HS-27A (cell line): ENCODE data around the gene HMCN2.
"Not testable (repeated sequence)": the region's sequence is repeated elsewhere in the genome, so short reads cannot be mapped to it uniquely, and the experiment has no call there.

Experiments
- DNase-seq: peaks from one replicate; pipeline ENCODE4 v3.0.0-alpha.2; 2012; ENCODE audit warnings: low read depth, missing footprints

HMCN2 gene

GRCh38 chr9:130421154-130421801 is 155.7 kb downstream of the HMCN2 start:
- DNase-seq = no peak

- no peak for DNase-seq
Measured at GRCh38 chr9:130421802-130422276, 156.3 kb downstream of the HMCN2 start.

GRCh38 chr9:130422546-130422945 is 157.0 kb downstream of the HMCN2 start:
- DNase-seq = no peak

GRCh38 chr9:130423272-130423671 is 157.7 kb downstream of the HMCN2 start:
- DNase-seq = no peak

- DNase-seq = no peak
Measured at GRCh38 chr9:130424595-130425454, 159.3 kb downstream of the HMCN2 start.

GRCh38 chr9:130425741-130426466 is 160.3 kb downstream of the HMCN2 start:
- no peak for DNase-seq

GRCh38 chr9:130426467-130426773 is 160.9 kb downstream of the HMCN2 start:
- no peak for DNase-seq

GRCh38 chr9:130426883-130427282 is 161.3 kb downstream of the HMCN2 start:
- no peak for DNase-seq

GRCh38 chr9:130427326-130427725 is 161.8 kb downstream of the HMCN2 start:
- no peak for DNase-seq

GRCh38 chr9:130428086-130428665 is 162.6 kb downstream of the HMCN2 start:
- no peak for DNase-seq

- no peak for DNase-seq
Measured at GRCh38 chr9:130429381-130429780, 163.8 kb downstream of the HMCN2 start.

GRCh38 chr9:130429831-130430230 is 164.3 kb downstream of the HMCN2 start:
- DNase-seq = no peak

- DNase-seq = no peak
Measured at GRCh38 chr9:130430232-130430631, 164.7 kb downstream of the HMCN2 start.

- no peak for DNase-seq
Measured at GRCh38 chr9:130430734-130431535, 165.4 kb downstream of the HMCN2 start.

GRCh38 chr9:130431536-130432303 is 166.2 kb downstream of the HMCN2 start:
- DNase-seq = no peak

- no peak for DNase-seq
Measured at GRCh38 chr9:130432362-130432761, 166.8 kb downstream of the HMCN2 start.

- no peak for DNase-seq
Measured at GRCh38 chr9:130432796-130433167, 167.2 kb downstream of the HMCN2 start.

- DNase-seq = no peak
Measured at GRCh38 chr9:130433168-130433946, 167.8 kb downstream of the HMCN2 start.

- no peak for DNase-seq
Measured at GRCh38 chr9:130433947-130434262, 168.3 kb downstream of the HMCN2 start.

GRCh38 chr9:130434656-130435055 is 169.1 kb downstream of the HMCN2 start:
- not testable (repeated sequence) for DNase-seq
